ENCODE results near the gene ZCCHC7.

Gene ZCCHC7

GRCh38 chr9:37243588-37244345 is 123.4 kb downstream of the ZCCHC7 start:
- DNase-seq (ENCODE audit: low spot score) = no peak
- TF ChIP-seq CTCF (IDR thresholded peaks at IDR 0.05; ENCODE audit: extremely low read depth, insufficient read depth, missing control alignments) = no peak
- in situ Hi-C loops (cut with MboI; ENCODE audit: low pct_unique_long_range_greater_than_20kb, low sequenced_read_pairs, unreplicated experiment) = no loop called here

GRCh38 chr9:37246826-37247225 is 126.5 kb downstream of the ZCCHC7 start:
- in situ Hi-C loops (cut with MboI; ENCODE audit: low pct_unique_long_range_greater_than_20kb, low sequenced_read_pairs, unreplicated experiment) = no loop called here
- no peak for DNase-seq (ENCODE audit: low spot score)
- TF ChIP-seq CTCF (IDR thresholded peaks at IDR 0.05; ENCODE audit: extremely low read depth, insufficient read depth, missing control alignments) = no peak

GRCh38 chr9:37248651-37249163 is 128.3 kb downstream of the ZCCHC7 start:
- in situ Hi-C loops (cut with MboI; ENCODE audit: low pct_unique_long_range_greater_than_20kb, low sequenced_read_pairs, unreplicated experiment) = no loop called here
- no peak for DNase-seq (ENCODE audit: low spot score)
- TF ChIP-seq CTCF (IDR thresholded peaks at IDR 0.05; ENCODE audit: extremely low read depth, insufficient read depth, missing control alignments) = no peak

- DNase-seq (ENCODE audit: low spot score) = peak; percentile 9
- TF ChIP-seq CTCF (IDR thresholded peaks at IDR 0.05; ENCODE audit: extremely low read depth, insufficient read depth, missing control alignments) = no peak
- in situ Hi-C loops (cut with MboI; ENCODE audit: low pct_unique_long_range_greater_than_20kb, low sequenced_read_pairs, unreplicated experiment) = no loop called here
Observed at GRCh38 chr9:37251452-37251851, 131.1 kb downstream of the ZCCHC7 start.

GRCh38 chr9:37253377-37253937 is 133.1 kb downstream of the ZCCHC7 start:
- DNase-seq (ENCODE audit: low spot score) = no peak
- in situ Hi-C loops (cut with MboI; ENCODE audit: low pct_unique_long_range_greater_than_20kb, low sequenced_read_pairs, unreplicated experiment) = no loop called here
- TF ChIP-seq CTCF (IDR thresholded peaks at IDR 0.05; ENCODE audit: extremely low read depth, insufficient read depth, missing control alignments) = no peak

- in situ Hi-C loops (cut with MboI; ENCODE audit: low pct_unique_long_range_greater_than_20kb, low sequenced_read_pairs, unreplicated experiment) = no loop called here
- no peak for TF ChIP-seq CTCF (IDR thresholded peaks at IDR 0.05; ENCODE audit: extremely low read depth, insufficient read depth, missing control alignments)
- no peak for DNase-seq (ENCODE audit: low spot score)
Observed at GRCh38 chr9:37255187-37255586, 134.8 kb downstream of the ZCCHC7 start.
